ENCODE data around the gene UGT1A7. TPM values are rescaled to one million over a fixed set of nuclear protein-coding genes. Genes with fewer than 3 reads are reported as not detected.
A peak's percentile ranks its signal among the peaks of the same experiment; 100 is the strongest.

Gene UGT1A7
- total and polyA plus RNA-seq, 2 donors from 2014 or later = 0.35 to 1.3 TPM

DNA sequence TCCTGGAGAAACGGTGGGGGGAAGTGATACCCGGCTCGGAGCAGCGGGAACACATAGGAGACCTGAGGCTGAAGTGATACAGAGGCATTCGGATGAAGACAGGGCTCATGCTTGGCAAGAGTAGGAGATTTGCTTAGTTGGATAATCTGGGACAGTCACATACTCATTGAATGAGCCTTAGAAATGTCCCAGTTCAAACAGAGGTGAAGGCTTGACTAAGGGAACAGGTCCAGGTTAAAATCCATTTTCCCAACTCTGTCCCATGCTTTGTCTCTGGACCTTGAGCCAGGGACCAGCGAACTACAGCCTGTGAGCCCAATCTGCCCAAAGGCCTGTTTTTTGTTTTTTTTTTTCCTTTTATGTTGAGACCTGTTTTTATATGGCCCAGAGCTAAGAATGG is 12.3 kb downstream of the UGT1A7 start:
- DNase-seq = no peak
- Histone ChIP-seq H3K27me3 (ENCODE audit: control insufficient read depth, insufficient read depth, low read length) (no peaks in the 10 kb centered on the region), H3K36me3 (ENCODE audit: control insufficient read depth in 2 of 3, insufficient read depth in 3 of 3, low read length in 3 of 3) (no peaks in the 10 kb centered on the region), H3K27ac (ENCODE audit: low read depth in 2 of 2, low read length in 2 of 2) (peak overlapping the region; percentile 52 to 87), H3K4me1 (ENCODE audit: control insufficient read depth in 2 of 3, insufficient read depth in 2 of 3, low read depth in 1 of 3, low read length in 3 of 3) (peaks cover 0 to 23% (median 12%) of the 10 kb centered on the region in 3 donors), H3K9ac (ENCODE audit: low read length in 3 of 3) (no peak overlapping the region), H3K4me3 (ENCODE audit: low read length in 3 of 3) (peak overlapping the region in 2 of 3 donors; percentile 40 to 61), H3K9me3 (ENCODE audit: control insufficient read depth in 2 of 3, insufficient read depth in 1 of 3, low read length in 3 of 3) (no peaks in the 10 kb centered on the region)
- FAIRE-seq = no peak
- intact Hi-C loops (cut with DNase I) = no loop called here
- no peak for TF ChIP-seq CTCF (IDR thresholded peaks at IDR 0.05; ENCODE audit: borderline replicate concordance, extremely low read depth, insufficient read depth)

DNA sequence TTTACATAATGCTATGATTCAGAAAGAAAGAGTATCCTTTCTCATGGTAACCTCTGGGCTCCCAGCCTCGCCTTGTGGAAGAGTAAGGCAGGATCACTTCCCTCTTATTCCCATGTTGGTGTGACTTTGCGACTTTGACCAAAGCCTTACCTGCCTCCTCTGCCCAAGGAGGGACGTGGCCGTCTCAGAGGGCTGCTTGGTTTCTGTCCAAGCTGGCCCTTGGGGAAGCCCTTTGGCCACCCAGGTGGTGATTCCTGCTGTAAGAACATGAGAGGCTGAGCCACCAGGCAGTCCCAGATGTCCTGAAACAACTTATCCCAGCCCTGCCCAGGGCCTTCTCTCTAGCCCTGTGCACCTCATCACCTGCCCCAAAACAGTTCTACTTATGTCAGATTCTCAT is 17.0 kb downstream of the UGT1A7 start:
- Histone ChIP-seq H3K27me3 (ENCODE audit: control insufficient read depth, insufficient read depth, low read length) (no peaks in the 10 kb centered on the region), H3K4me1 (ENCODE audit: control insufficient read depth in 2 of 3, insufficient read depth in 2 of 3, low read depth in 1 of 3, low read length in 3 of 3) (peaks cover 0 to 15% (median 4%) of the 10 kb centered on the region in 3 donors), H3K9ac (ENCODE audit: low read length in 3 of 3) (no peak overlapping the region), H3K9me3 (ENCODE audit: control insufficient read depth in 2 of 3, insufficient read depth in 1 of 3, low read length in 3 of 3) (no peaks in the 10 kb centered on the region), H3K36me3 (ENCODE audit: control insufficient read depth in 2 of 3, insufficient read depth in 3 of 3, low read length in 3 of 3) (no peaks in the 10 kb centered on the region), H3K4me3 (ENCODE audit: low read length in 3 of 3) (peak overlapping the region in 1 of 3 donors; percentile 35), H3K27ac (ENCODE audit: low read depth in 2 of 2, low read length in 2 of 2) (peak overlapping the region; percentile 61 to 67)
- no peak for FAIRE-seq
- intact Hi-C loops (cut with DNase I) = no loop called here
- DNase-seq = no peak
- no peak for TF ChIP-seq CTCF (IDR thresholded peaks at IDR 0.05; ENCODE audit: borderline replicate concordance, extremely low read depth, insufficient read depth)

DNA sequence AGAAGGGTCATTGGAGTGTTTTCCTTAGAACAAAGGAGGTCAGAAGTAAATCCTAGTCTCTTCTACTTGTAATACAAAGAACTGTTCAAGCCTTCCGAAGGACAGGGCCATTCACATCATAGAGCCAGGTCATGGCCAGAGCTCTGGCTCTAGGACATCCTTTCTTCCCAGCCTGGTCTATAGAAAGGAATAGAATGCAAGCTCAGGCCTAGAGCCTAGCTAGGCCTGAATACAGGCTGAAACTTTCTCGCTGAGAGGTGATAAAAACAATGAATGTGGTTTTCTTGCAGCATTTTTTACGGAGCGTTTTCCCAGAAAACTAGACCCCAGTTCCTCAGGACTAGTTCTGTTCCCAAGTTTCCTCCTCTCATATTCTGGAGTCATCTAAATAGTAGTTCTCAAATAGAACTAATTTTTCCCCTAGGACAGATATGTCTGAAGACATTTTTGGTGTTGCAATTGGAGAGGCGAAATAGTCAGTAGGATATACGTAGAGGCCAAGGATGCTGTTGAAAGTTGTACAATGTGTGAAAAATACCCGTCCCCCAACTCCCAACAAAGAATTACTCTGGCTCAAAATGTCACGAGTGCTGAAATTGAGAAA is 17.8 kb downstream of the UGT1A7 start:
- Histone ChIP-seq H3K9ac (ENCODE audit: low read length in 3 of 3) (no peak overlapping the region), H3K36me3 (ENCODE audit: control insufficient read depth in 2 of 3, insufficient read depth in 3 of 3, low read length in 3 of 3) (no peaks in the 10 kb centered on the region), H3K4me1 (ENCODE audit: control insufficient read depth in 2 of 3, insufficient read depth in 2 of 3, low read depth in 1 of 3, low read length in 3 of 3) (peaks cover 0 to 14% (median 4%) of the 10 kb centered on the region in 3 donors), H3K27me3 (ENCODE audit: control insufficient read depth, insufficient read depth, low read length) (no peaks in the 10 kb centered on the region), H3K9me3 (ENCODE audit: control insufficient read depth in 2 of 3, insufficient read depth in 1 of 3, low read length in 3 of 3) (no peaks in the 10 kb centered on the region), H3K4me3 (ENCODE audit: low read length in 3 of 3) (peak overlapping the region in 1 of 3 donors; percentile 35), H3K27ac (ENCODE audit: low read depth in 2 of 2, low read length in 2 of 2) (peak overlapping the region; percentile 44 to 79)
- FAIRE-seq (no peak), DNase-seq (no peak)
- intact Hi-C loops (cut with DNase I) = no loop called here
- no peak for TF ChIP-seq CTCF (IDR thresholded peaks at IDR 0.05; ENCODE audit: borderline replicate concordance, extremely low read depth, insufficient read depth)
